Keratinocyte (primary cell): ENCODE measurements around the gene GFAP. TPM values are rescaled to one million over a fixed set of nuclear protein-coding genes. Genes with fewer than 3 reads are reported as not detected.
A peak's percentile ranks its signal among the peaks of the same experiment; 100 is the strongest.

Experiments used
- DNase-seq: peaks from one replicate; pipeline ENCODE4 v3.0.0-alpha.2; 2011; ENCODE audit warnings: low read depth, missing footprints, low spot score
- FAIRE-seq: peaks from 2 replicates; lab custom pipeline; 2011; peaks lifted over from hg19 to GRCh38; lab: Jason Lieb, UNC
- H2AFZ ChIP-seq: 2 replicates; pipeline ENCODE4 v1.6.0; 2012; ENCODE audit warnings: low read length, control low read depth, inconsistent platforms; ENCODE audit not compliant: control insufficient read depth
- H3K27ac ChIP-seq: 2 replicates; pipeline ENCODE4 v1.5.1; 2011; ENCODE audit warnings: low read length; ENCODE audit not compliant: control insufficient read depth, insufficient read depth
- H3K27me3 ChIP-seq: 3 replicates; pipeline ENCODE4 v1.6.0; 2011; ENCODE audit warnings: low read length; ENCODE audit not compliant: control insufficient read depth, insufficient read depth; ENCODE audit errors: extremely low read depth
- H3K36me3 ChIP-seq, 2 experiments: 2 replicates in 1 of 2; 3 replicates in 1 of 2; pipeline ENCODE4 v1.5.1; 2011; ENCODE audit warnings: low read length in 2 of 2, mild to moderate bottlenecking in 1 of 2; ENCODE audit not compliant: control insufficient read depth in 2 of 2, insufficient read depth in 2 of 2; ENCODE audit errors: extremely low read depth in 1 of 2
- H3K4me1 ChIP-seq: 3 replicates; pipeline ENCODE4 v1.5.1; 2011; ENCODE audit warnings: low read length; ENCODE audit not compliant: control insufficient read depth, insufficient read depth; ENCODE audit errors: extremely low read depth
- H3K4me2 ChIP-seq: 3 replicates; pipeline ENCODE4 v1.6.0; 2011; ENCODE audit warnings: low read depth, low read length; ENCODE audit not compliant: control insufficient read depth, insufficient read depth; ENCODE audit errors: extremely low read depth
- H3K4me3 ChIP-seq, 3 experiments: fragments of 200-600 bp in 1 of 3; sonication (generic) in 1 of 3; 2 replicates in 2 of 3; 3 replicates in 1 of 3; pipeline ENCODE4 v1.5.1; 2011 to 2016; ENCODE audit warnings: low read length in 3 of 3, mild to moderate bottlenecking in 3 of 3, control low read depth in 2 of 3, inconsistent platforms in 1 of 3, low read depth in 1 of 3, mixed read lengths in 1 of 3, mixed run types in 1 of 3, moderate library complexity in 1 of 3; ENCODE audit not compliant: control insufficient read depth in 2 of 3, insufficient read depth in 2 of 3; ENCODE audit errors: extremely low read depth in 1 of 3
- H3K79me2 ChIP-seq: 2 replicates; pipeline ENCODE4 v1.6.0; 2012; ENCODE audit warnings: low read length; ENCODE audit not compliant: control insufficient read depth, insufficient read depth
- H3K9ac ChIP-seq: 3 replicates; pipeline ENCODE4 v1.6.0; 2011; ENCODE audit warnings: low read length; ENCODE audit not compliant: control insufficient read depth, insufficient read depth; ENCODE audit errors: extremely low read depth
- H3K9me1 ChIP-seq: 3 replicates; pipeline ENCODE4 v1.6.0; 2011; ENCODE audit warnings: low read length; ENCODE audit not compliant: control insufficient read depth, insufficient read depth; ENCODE audit errors: extremely low read depth
- H3K9me3 ChIP-seq: 2 replicates; pipeline ENCODE4 v1.5.1; 2012; ENCODE audit warnings: low read depth, low read length; ENCODE audit not compliant: control insufficient read depth
- H4K20me1 ChIP-seq: 3 replicates; pipeline ENCODE4 v1.6.0; 2011; ENCODE audit warnings: low read length; ENCODE audit not compliant: control insufficient read depth, insufficient read depth; ENCODE audit errors: extremely low read depth
- EZH2 ChIP-seq: IDR thresholded peaks from one replicate; pipeline ENCODE4 v1.6.1; 2012; ENCODE audit warnings: inconsistent platforms, mild to moderate bottlenecking, low read length, moderate library complexity
- dilution Hi-C: fragments of 300-500 bp; cut with MboI; formaldehyde crosslinking; loops from one replicate; pipeline ENCODE4 v1.7.0; 2020; ENCODE audit warnings: low sequenced_read_pairs; ENCODE audit not compliant: extremely low pct_ligation_motif_present
- polyA plus RNA-seq, 5 experiments: library from polyadenylated mRNA; depleted of rRNA in 3 of 5; stranded (reverse) in 3 of 5; stranded (forward) in 1 of 5; unstranded in 1 of 5; fragments of >200 nt; gene quantifications; 1 replicate in 1 of 5; 2 replicates in 3 of 5; 3 replicates in 1 of 5; pipeline versions ENCODE4 v1.2.1 to v1.2.3, GENCODE V29; 2011 to 2012; ENCODE audit warnings: missing spikeins in 2 of 5, low read depth in 1 of 5, low replicate concordance in 1 of 5
- TF ChIP-seq, protein P1 (sequence below), 3 experiments: IDR thresholded peaks in 1 of 3; conservative IDR thresholded peaks in 1 of 3; optimal IDR thresholded peaks in 1 of 3; 2 replicates in 2 of 3; 3 replicates in 1 of 3; pipeline versions ENCODE3 to v1.5.1; 2011; ENCODE audit warnings: low read length in 3 of 3, mild to moderate bottlenecking in 3 of 3, moderate library complexity in 2 of 3, control low read depth in 1 of 3, inconsistent platforms in 1 of 3; ENCODE audit not compliant: insufficient read depth in 2 of 3; ENCODE audit errors: extremely low read depth in 1 of 3

Gene GFAP
- polyA plus RNA-seq, 1 donor (not counting 4 experiments of a cell fraction or from before 2014, with no cell fraction given), result 0.14 TPM

DNA sequence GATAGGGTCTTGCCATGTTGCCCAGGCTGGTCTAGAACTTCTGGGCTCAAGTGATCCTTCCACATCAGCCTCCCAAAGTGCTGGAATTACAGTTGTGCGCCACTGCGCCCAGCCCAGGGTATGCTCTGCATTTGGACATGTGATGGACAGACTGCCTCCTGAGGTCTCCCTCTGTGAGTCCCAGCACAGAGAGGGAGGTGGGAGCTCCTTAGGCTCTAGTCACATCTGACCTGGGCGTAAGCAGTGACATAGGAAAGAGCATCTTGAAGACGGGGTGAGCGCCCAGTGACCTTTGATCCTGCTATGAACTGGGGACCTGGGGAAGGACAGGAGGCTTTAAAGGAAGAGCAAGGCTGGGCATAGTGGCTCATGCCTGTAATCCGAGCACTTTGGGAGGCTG lies 2.2 kb upstream of the GFAP start:
- H3K4me3 ChIP-seq, result no peak overlapping the region
- dilution Hi-C loops, result loop anchor here (25.0 kb wide), 1 partner anchor 95 kb away; no protein-coding TSS in a partner anchor
- peak overlapping the region; percentile 9 for H3K9ac ChIP-seq
- no peak overlapping the region for H3K27ac ChIP-seq
- no peak for TF ChIP-seq EZH2
- TF ChIP-seq, protein P1, sequence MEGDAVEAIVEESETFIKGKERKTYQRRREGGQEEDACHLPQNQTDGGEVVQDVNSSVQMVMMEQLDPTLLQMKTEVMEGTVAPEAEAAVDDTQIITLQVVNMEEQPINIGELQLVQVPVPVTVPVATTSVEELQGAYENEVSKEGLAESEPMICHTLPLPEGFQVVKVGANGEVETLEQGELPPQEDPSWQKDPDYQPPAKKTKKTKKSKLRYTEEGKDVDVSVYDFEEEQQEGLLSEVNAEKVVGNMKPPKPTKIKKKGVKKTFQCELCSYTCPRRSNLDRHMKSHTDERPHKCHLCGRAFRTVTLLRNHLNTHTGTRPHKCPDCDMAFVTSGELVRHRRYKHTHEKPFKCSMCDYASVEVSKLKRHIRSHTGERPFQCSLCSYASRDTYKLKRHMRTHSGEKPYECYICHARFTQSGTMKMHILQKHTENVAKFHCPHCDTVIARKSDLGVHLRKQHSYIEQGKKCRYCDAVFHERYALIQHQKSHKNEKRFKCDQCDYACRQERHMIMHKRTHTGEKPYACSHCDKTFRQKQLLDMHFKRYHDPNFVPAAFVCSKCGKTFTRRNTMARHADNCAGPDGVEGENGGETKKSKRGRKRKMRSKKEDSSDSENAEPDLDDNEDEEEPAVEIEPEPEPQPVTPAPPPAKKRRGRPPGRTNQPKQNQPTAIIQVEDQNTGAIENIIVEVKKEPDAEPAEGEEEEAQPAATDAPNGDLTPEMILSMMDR (optimal IDR thresholded peaks at IDR 0.05 in 1 of 3, IDR thresholded peaks at IDR 0.05 in 1 of 3, conservative IDR thresholded peaks at IDR 0.05 in 1 of 3; ENCODE audit: extremely low read depth in 1 of 3, insufficient read depth in 2 of 3, low read length in 3 of 3), result no peak
- no peaks in the 10 kb centered on the region for H3K79me2 ChIP-seq
- no peak overlapping the region for H2AFZ ChIP-seq
- H3K27me3 ChIP-seq, result no peaks in the 10 kb centered on the region
- FAIRE-seq (no peak), DNase-seq (no peak)
- peaks cover 2% of the 10 kb centered on the region for H3K9me1 ChIP-seq
- peak overlapping the region; percentile 89 for H3K4me2 ChIP-seq
- no peaks in the 10 kb centered on the region for H4K20me1 ChIP-seq
- no peaks in the 10 kb centered on the region for H3K36me3 ChIP-seq
- peaks cover 29% of the 10 kb centered on the region for H3K4me1 ChIP-seq
- H3K9me3 ChIP-seq, result no peaks in the 10 kb centered on the region

DNA sequence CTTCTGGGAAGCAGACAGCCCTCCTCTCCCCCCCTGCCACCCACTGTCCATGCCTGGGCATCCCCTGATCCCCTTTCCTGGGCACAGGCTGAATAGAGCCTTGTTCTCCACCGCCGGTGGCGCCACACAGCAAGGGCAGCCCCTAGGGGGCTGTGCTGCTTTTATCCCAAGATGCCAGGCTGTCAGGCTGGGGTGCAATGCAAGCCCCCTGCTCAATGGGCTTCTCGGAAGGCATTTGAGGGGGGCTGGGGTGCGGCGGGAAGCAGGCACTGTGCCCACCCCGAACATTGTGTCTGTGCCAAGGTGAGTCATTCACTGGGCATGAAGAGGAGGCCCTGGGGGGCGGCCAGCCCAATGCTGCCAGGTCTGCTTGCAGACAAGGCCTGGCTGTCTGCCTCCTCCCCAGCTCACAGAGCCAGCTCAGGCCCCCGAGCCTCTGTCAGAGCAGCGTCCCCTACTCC lies 1.5 kb upstream of the GFAP start:
- no peak for DNase-seq
- H3K9me1 ChIP-seq, result peaks cover 2% of the 10 kb centered on the region
- H2AFZ ChIP-seq, result peak overlapping the region; percentile 37
- no peak overlapping the region for H3K27ac ChIP-seq
- peaks cover 29% of the 10 kb centered on the region for H3K4me1 ChIP-seq
- H3K27me3 ChIP-seq, result no peaks in the 10 kb centered on the region
- H4K20me1 ChIP-seq, result no peaks in the 10 kb centered on the region
- TF ChIP-seq, protein P1 (optimal IDR thresholded peaks at IDR 0.05 in 1 of 3, IDR thresholded peaks at IDR 0.05 in 1 of 3, conservative IDR thresholded peaks at IDR 0.05 in 1 of 3; ENCODE audit: extremely low read depth in 1 of 3, insufficient read depth in 2 of 3, low read length in 3 of 3), result peak in 2 of 3 experiments; percentile 8 to 10
- no peak for TF ChIP-seq EZH2
- no peaks in the 10 kb centered on the region for H3K79me2 ChIP-seq
- no peak overlapping the region for H3K9ac ChIP-seq
- peak; percentile 65 for FAIRE-seq
- peak overlapping the region; percentile 89 for H3K4me2 ChIP-seq
- no peaks in the 10 kb centered on the region for H3K36me3 ChIP-seq
- no peak overlapping the region for H3K4me3 ChIP-seq
- H3K9me3 ChIP-seq, result no peaks in the 10 kb centered on the region
- dilution Hi-C loops, result loop anchor here (25.0 kb wide), 1 partner anchor 95 kb away; no protein-coding TSS in a partner anchor
